ENCODE measurements around the gene APOBEC3F. TPM values are rescaled to one million over a fixed set of nuclear protein-coding genes. Genes with fewer than 3 reads are reported as not detected.
"Not testable (repeated sequence)": the region's sequence is repeated elsewhere in the genome, so short reads cannot be mapped to it uniquely, and the experiment has no call there.

The APOBEC3F gene
- total RNA-seq, 2 donors from 2014 or later = 21.7 to 31.6 TPM

GRCh38 chr22:39016592-39016991 lies 24.1 kb upstream of the APOBEC3F start:
- Mint-ChIP-seq H3K27ac (peak overlapping the region; percentile 61 to 72), H3K4me1 (ENCODE audit: low read depth in 2 of 2) (peaks cover 32 to 44% of the 10 kb centered on the region in 2 donors), H3K27me3 (no peaks in the 10 kb centered on the region), H3K4me3 (peak overlapping the region; percentile 55), H3K9me3 (no peaks in the 10 kb centered on the region), H3K36me3 (peaks cover under 1% of the 10 kb centered on the region)
- ATAC-seq (no peak), DNase-seq (ENCODE audit: low spot score) (no peak)

DNA sequence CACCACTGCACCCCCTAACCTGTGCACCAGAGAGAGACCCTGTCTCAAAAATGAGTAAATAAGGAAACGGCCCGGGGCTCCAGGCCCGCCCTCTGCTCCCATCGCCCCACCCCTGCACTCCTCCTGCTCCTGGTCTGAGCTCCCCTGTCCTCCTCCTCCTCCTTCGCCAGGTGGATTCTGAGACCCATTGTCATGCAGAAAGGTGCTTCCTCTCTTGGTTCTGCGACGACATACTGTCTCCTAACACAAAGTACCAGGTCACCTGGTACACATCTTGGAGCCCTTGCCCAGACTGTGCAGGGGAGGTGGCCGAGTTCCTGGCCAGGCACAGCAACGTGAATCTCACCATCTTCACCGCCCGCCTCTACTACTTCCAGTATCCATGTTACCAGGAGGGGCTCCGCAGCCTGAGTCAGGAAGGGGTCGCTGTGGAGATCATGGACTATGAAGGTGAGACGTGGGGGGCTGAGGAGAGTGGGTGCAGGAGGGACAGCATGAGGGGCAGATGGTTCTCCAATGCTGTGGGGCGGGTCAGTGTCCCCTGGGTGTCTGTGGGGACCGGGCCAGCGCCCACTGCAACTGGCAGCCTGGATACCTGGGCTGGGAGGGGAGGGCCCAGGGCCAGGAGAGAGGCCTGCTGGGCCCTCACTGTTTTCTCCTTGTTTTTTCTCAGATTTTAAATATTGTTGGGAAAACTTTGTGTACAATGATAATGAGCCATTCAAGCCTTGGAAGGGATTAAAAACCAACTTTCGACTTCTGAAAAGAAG lies 22.9 kb upstream of the APOBEC3F start:
- Mint-ChIP-seq H3K4me1 (ENCODE audit: low read depth in 2 of 2) (peaks cover 30 to 41% of the 10 kb centered on the region in 2 donors), H3K36me3 (peaks cover 4% of the 10 kb centered on the region), H3K27me3 (no peaks in the 10 kb centered on the region), H3K4me3 (no peak overlapping the region), H3K9me3 (no peaks in the 10 kb centered on the region), H3K27ac (peak overlapping the region; percentile 56 to 73)
- DNase-seq (ENCODE audit: low spot score) = no peak
- no peak for ATAC-seq

DNA sequence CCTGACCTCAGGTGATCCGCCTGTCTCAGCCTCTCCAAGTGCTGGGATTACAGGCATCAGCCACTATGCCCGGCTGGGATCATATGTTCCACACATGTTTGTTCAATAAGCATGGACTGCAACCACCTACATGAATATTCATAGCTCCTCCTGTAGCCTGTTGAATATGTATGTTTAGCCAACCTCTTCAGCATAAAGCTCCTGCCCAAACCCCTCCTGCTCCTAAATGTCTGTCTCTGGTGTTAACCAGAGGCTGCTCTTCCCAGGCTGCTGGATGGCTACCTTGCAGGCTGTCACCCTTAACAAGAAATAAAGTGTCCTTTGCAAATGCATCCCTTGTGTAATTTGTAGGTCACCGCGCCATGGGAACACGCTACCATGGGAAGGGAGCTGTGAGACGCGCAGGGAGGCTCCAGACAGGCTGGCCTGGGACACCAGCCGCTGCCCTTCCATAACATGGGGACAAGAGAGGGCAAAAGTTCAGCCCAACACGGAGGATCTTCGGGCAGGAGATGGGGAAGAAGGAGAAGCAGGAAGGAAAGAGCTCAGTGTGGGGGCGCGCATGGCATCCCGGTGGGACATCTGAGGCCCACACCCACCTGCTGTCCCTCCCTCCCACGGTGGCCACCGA lies 20.5 kb upstream of the APOBEC3F start:
- not testable (repeated sequence) for H3K27me3 Mint-ChIP-seq; DNase-seq (ENCODE audit: low spot score); H3K36me3 Mint-ChIP-seq; H3K9me3 Mint-ChIP-seq; ATAC-seq
- peak overlapping the region; percentile 94 to 98 for H3K27ac Mint-ChIP-seq
- peaks cover 31 to 41% of the 10 kb centered on the region in 2 donors for H3K4me1 Mint-ChIP-seq (ENCODE audit: low read depth in 2 of 2)
- peak overlapping the region; percentile 98 for H3K4me3 Mint-ChIP-seq

DNA sequence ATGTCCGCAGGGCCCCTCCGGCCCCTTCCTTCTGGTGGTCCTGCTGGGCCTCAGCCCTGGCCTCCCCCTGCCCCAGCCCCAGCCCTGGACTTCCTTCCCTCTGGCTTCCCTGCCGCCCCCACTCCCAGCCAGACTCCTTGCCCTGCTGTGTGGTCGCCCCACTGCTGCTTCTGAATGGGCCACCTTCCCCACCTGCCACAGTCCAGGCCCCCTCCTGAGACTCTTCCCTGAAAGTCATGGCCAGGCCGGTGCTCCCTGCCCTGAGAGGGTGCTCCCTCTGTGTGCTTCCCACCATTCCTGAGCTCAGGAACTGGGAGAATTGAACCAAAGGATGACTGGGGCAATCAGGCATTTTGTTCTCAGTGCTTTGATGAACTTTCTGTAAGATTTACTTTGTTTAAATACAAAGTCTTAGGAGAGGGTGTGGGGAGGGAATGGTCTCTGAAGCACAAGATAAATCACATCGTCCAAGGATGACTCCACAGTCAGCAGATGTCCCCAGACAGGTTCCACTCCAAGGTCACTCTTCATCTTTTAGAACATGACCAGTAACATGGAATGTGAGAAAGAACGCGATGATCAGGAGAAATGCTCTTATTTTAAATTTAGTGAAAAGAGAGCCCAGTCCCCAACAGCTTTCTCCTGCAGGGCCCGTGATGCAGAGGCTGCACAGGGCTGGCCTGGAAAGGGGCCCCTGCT lies 19.0 kb upstream of the APOBEC3F start:
- H3K4me3 Mint-ChIP-seq = peak overlapping the region; percentile 98
- peaks cover 27 to 42% of the 10 kb centered on the region in 2 donors for H3K4me1 Mint-ChIP-seq (ENCODE audit: low read depth in 2 of 2)
- ATAC-seq = no peak
- peaks cover 4% of the 10 kb centered on the region for H3K36me3 Mint-ChIP-seq
- no peaks in the 10 kb centered on the region for H3K27me3 Mint-ChIP-seq
- peak overlapping the region; percentile 94 to 98 for H3K27ac Mint-ChIP-seq
- DNase-seq (ENCODE audit: low spot score) = no peak
- no peaks in the 10 kb centered on the region for H3K9me3 Mint-ChIP-seq

- Mint-ChIP-seq H3K4me3 (no peak overlapping the region), H3K4me1 (ENCODE audit: low read depth in 2 of 2) (peaks cover 25 to 40% of the 10 kb centered on the region in 2 donors), H3K9me3 (no peaks in the 10 kb centered on the region), H3K36me3 (peaks cover 4% of the 10 kb centered on the region), H3K27me3 (no peaks in the 10 kb centered on the region), H3K27ac (peak overlapping the region; percentile 43 to 83)
- ATAC-seq = no peak
- DNase-seq (ENCODE audit: low spot score) = no peak
Measured at GRCh38 chr22:39024519-39025308, 15.9 kb upstream of the APOBEC3F start.

DNA sequence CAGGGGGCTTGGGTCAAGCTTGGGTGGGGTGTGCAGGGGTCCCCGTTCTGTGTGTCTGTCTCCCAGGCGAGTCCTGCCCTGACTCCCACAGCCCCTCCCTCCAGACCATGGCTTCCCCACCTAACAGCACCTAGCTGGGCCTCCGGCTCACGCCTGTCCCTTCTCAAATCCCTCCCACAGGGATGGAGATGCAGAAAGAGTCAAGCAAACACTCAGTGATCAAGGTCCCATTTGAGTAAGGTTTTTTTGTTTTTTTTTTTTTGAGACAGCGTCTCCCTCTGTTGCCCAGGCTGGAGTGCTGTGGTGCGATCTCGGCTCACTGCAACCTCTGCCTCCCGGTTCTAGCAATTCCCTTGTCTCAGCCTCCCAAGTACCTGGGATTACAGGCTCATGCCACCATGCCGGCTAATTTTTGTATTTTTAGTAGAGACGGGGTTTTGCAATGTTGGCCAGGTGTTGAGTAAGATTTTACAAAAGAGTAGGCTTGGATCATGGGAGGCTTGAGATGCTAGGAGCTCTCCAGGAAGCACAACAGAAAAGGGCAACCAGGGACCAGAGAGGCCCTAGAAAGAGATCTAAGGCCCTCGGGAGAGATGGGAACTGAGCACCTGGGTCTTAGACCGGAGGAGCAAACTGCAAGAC lies 14.0 kb upstream of the APOBEC3F start:
- Mint-ChIP-seq H3K27ac (peak overlapping the region; percentile 31 to 83), H3K36me3 (peaks cover 3% of the 10 kb centered on the region), H3K27me3 (no peaks in the 10 kb centered on the region), H3K4me1 (ENCODE audit: low read depth in 2 of 2) (peaks cover 15 to 31% of the 10 kb centered on the region in 2 donors), H3K4me3 (peak overlapping the region; percentile 18), H3K9me3 (no peaks in the 10 kb centered on the region)
- ATAC-seq (no peak), DNase-seq (ENCODE audit: low spot score) (no peak)

- no peak for ATAC-seq
- DNase-seq (ENCODE audit: low spot score) = no peak
- Mint-ChIP-seq H3K4me1 (ENCODE audit: low read depth in 2 of 2) (peaks cover 8 to 28% of the 10 kb centered on the region in 2 donors), H3K9me3 (no peaks in the 10 kb centered on the region), H3K4me3 (no peak overlapping the region), H3K27ac (peak overlapping the region in 1 of 2 donors; percentile 77), H3K27me3 (no peaks in the 10 kb centered on the region), H3K36me3 (no peaks in the 10 kb centered on the region)
Measured at GRCh38 chr22:39027717-39028116, 12.9 kb upstream of the APOBEC3F start.

GRCh38 chr22:39028281-39028680 lies 12.4 kb upstream of the APOBEC3F start:
- Mint-ChIP-seq H3K27me3 (no peaks in the 10 kb centered on the region), H3K4me1 (ENCODE audit: low read depth in 2 of 2) (peaks cover 8 to 28% of the 10 kb centered on the region in 2 donors), H3K9me3 (no peaks in the 10 kb centered on the region), H3K27ac (peak overlapping the region in 1 of 2 donors; percentile 77), H3K4me3 (no peak overlapping the region), H3K36me3 (no peaks in the 10 kb centered on the region)
- DNase-seq (ENCODE audit: low spot score) = no peak
- ATAC-seq = no peak

DNA sequence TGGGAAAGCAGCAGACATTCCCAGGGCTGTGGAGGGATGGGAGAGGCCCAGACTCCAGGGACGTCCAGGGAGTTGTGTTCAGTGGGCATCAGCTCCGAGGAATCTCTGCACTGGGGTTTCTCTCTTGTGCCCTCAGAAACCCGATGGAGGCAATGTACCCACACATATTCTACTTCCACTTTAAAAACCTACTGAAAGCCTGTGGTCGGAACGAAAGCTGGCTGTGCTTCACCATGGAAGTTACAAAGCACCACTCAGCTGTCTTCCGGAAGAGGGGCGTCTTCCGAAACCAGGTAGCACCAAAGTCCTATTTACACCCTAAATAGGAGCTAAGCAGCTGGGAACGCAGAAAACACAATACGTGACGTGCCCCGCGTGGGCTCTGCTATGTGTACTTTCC lies 11.4 kb upstream of the APOBEC3F start:
- no peak for DNase-seq (ENCODE audit: low spot score)
- no peaks in the 10 kb centered on the region for H3K36me3 Mint-ChIP-seq
- H3K9me3 Mint-ChIP-seq = no peaks in the 10 kb centered on the region
- H3K4me3 Mint-ChIP-seq = no peak overlapping the region
- no peak for ATAC-seq
- peaks cover 3 to 24% of the 10 kb centered on the region in 2 donors for H3K4me1 Mint-ChIP-seq (ENCODE audit: low read depth in 2 of 2)
- no peak overlapping the region for H3K27ac Mint-ChIP-seq
- no peaks in the 10 kb centered on the region for H3K27me3 Mint-ChIP-seq

DNA sequence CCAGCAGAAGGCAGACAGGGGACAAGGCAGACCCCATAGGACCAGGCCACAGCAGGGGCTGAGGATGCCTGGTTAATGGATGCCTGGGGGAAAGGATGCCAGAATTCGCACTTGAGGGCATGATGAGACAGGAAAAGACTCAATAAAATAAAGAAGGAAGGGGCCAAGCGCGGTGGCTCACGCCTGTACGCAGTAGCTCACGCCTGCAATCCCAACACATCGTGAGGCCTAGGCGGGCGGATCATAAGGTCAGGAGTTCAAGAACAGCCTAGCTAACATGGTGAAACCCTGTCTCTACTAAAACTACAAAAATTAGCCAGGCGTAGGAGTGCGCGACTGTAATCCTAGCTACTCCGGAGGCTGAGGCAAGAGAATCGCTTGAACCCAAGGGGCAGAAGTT lies 10.0 kb upstream of the APOBEC3F start:
- Mint-ChIP-seq H3K4me3 (no peak overlapping the region), H3K4me1 (ENCODE audit: low read depth in 2 of 2) (peaks cover 0 to 11% of the 10 kb centered on the region in 2 donors), H3K9me3 (no peaks in the 10 kb centered on the region), H3K27ac (peak overlapping the region in 1 of 2 donors; percentile 79), H3K36me3 (no peaks in the 10 kb centered on the region), H3K27me3 (no peaks in the 10 kb centered on the region)
- DNase-seq (ENCODE audit: low spot score) = no peak
- no peak for ATAC-seq

DNA sequence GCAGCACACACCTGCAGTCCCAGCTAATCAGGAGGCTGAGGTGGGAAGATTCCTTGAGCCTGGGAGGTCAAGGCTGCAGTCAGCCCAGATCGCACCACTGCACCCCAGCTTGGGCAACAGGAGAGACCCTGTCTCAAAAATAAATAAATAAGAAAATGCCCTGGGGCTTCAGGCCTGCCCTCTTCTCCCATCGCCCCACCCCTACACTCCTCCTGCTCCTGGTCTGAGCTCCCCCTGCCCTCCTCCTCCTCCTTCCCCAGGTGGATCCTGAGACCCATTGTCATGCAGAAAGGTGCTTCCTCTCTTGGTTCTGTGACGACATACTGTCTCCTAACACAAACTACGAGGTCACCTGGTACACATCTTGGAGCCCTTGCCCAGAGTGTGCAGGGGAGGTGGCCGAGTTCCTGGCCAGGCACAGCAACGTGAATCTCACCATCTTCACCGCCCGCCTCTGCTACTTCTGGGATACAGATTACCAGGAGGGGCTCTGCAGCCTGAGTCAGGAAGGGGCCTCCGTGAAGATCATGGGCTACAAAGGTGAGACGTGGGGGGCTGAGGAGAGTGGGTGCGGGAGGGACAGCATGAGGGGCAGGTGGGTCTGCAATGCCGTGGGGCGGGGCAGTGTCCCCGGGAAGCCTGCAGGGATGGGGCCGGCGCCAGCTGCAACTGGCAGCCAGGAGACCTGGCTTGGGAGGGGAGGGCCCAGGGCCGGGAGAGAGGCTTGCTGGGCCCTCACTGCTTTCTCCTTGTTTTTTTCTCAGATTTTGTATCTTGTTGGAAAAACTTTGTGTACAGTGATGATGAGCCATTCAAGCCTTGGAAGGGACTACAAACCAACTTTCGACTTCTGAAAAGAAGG lies 9.0 kb upstream of the APOBEC3F start:
- not testable (repeated sequence) for H3K36me3 Mint-ChIP-seq; H3K4me3 Mint-ChIP-seq; H3K27ac Mint-ChIP-seq; H3K27me3 Mint-ChIP-seq; ATAC-seq; H3K4me1 Mint-ChIP-seq (ENCODE audit: low read depth in 2 of 2); DNase-seq (ENCODE audit: low spot score); H3K9me3 Mint-ChIP-seq

- not testable (repeated sequence) for H3K9me3 Mint-ChIP-seq; ATAC-seq; H3K27me3 Mint-ChIP-seq; H3K4me3 Mint-ChIP-seq; H3K36me3 Mint-ChIP-seq; DNase-seq (ENCODE audit: low spot score)
- peaks cover 4 to 15% of the 10 kb centered on the region in 2 donors for H3K4me1 Mint-ChIP-seq (ENCODE audit: low read depth in 2 of 2)
- H3K27ac Mint-ChIP-seq = peak overlapping the region in 1 of 2 donors; percentile 42
Measured at GRCh38 chr22:39037071-39037470, 3.6 kb upstream of the APOBEC3F start.

Data from natural killer cell treated with Interleukin-12 subunit alpha and Interleukin-12 subunit beta and Interleukin-15 and Interleukin-18, amount 100 ng/mL, for 72 hours (primary cell).